GM21737 (cell line): ENCODE measurements around the gene MAP2K5.

Source experiments
- ATAC-seq: cut with Tn5 transposase; IDR thresholded peaks from one replicate; pipeline ENCODE4 v1.9.1; 2021; ENCODE audit warnings: mild to moderate bottlenecking, moderate library complexity; ENCODE audit not compliant: unreplicated experiment

The MAP2K5 gene

GRCh38 chr15:67832897-67833709 lies 290.6 kb downstream of the MAP2K5 start:
- no peak for ATAC-seq

GRCh38 chr15:67833710-67834511 lies 291.4 kb downstream of the MAP2K5 start:
- ATAC-seq, result no peak

- no peak for ATAC-seq
Measured at GRCh38 chr15:67834581-67835296, 292.2 kb downstream of the MAP2K5 start.

GRCh38 chr15:67835297-67836133 lies 293.0 kb downstream of the MAP2K5 start:
- no peak for ATAC-seq

GRCh38 chr15:67836134-67836455 lies 293.6 kb downstream of the MAP2K5 start:
- ATAC-seq, result no peak

- no peak for ATAC-seq
Measured at GRCh38 chr15:67836477-67836876, 294.0 kb downstream of the MAP2K5 start.

- no peak for ATAC-seq
Measured at GRCh38 chr15:67836955-67837354, 294.5 kb downstream of the MAP2K5 start.

- ATAC-seq, result no peak
Measured at GRCh38 chr15:67838789-67839332, 296.4 kb downstream of the MAP2K5 start.

- no peak for ATAC-seq
Measured at GRCh38 chr15:67839499-67839928, 297.0 kb downstream of the MAP2K5 start.

GRCh38 chr15:67839929-67840748 lies 297.6 kb downstream of the MAP2K5 start, which contains the start of gene RNU6-1:
TSS of gene RNU6-1 (minus strand) at chr15:67840045.
- peak; percentile 78 for ATAC-seq

- no peak for ATAC-seq
Measured at GRCh38 chr15:67840749-67841512, 298.4 kb downstream of the MAP2K5 start.

GRCh38 chr15:67841513-67841762 lies 298.9 kb downstream of the MAP2K5 start:
- ATAC-seq, result no peak

GRCh38 chr15:67843092-67843501 lies 300.6 kb downstream of the MAP2K5 start:
- ATAC-seq, result no peak

GRCh38 chr15:67843571-67844387 lies 301.3 kb downstream of the MAP2K5 start:
- no peak for ATAC-seq

GRCh38 chr15:67845974-67846373 lies 303.5 kb downstream of the MAP2K5 start:
- no peak for ATAC-seq

- ATAC-seq, result no peak
Measured at GRCh38 chr15:67849538-67849937, 307.0 kb downstream of the MAP2K5 start.

- no peak for ATAC-seq
Measured at GRCh38 chr15:67850336-67850735, 307.8 kb downstream of the MAP2K5 start.

GRCh38 chr15:67850994-67851571 lies 308.6 kb downstream of the MAP2K5 start:
- no peak for ATAC-seq
